BLaER1 (cell line): ENCODE data around the gene SMIM14.

Source experiments
- H3K27ac ChIP-seq: shearing (Covaris generic); formaldehyde crosslinking; 2 replicates; pipeline ENCODE4 v1.8.1; 2022
- H3K27me3 ChIP-seq: shearing (Covaris generic); formaldehyde crosslinking; 2 replicates; pipeline ENCODE4 v1.8.1; 2022
- H3K36me3 ChIP-seq: shearing (Covaris generic); formaldehyde crosslinking; 2 replicates; pipeline ENCODE4 v1.8.1; 2022
- H3K4me1 ChIP-seq: shearing (Covaris generic); formaldehyde crosslinking; 2 replicates; pipeline ENCODE4 v1.8.1; 2022
- H3K4me2 ChIP-seq: shearing (Covaris generic); formaldehyde crosslinking; 2 replicates; pipeline ENCODE4 v1.8.1; 2022
- H3K4me3 ChIP-seq: shearing (Covaris generic); formaldehyde crosslinking; 2 replicates; pipeline ENCODE4 v1.8.1; 2022
- H3K9ac ChIP-seq: shearing (Covaris generic); formaldehyde crosslinking; 2 replicates; pipeline ENCODE4 v1.8.1; 2022
- H3K9me3 ChIP-seq: shearing (Covaris generic); formaldehyde crosslinking; 2 replicates; pipeline ENCODE4 v1.8.1; 2022
- H4K20me1 ChIP-seq: shearing (Covaris generic); formaldehyde crosslinking; 2 replicates; pipeline ENCODE4 v1.8.1; 2022
- Cebpa-rat ChIP-seq: shearing (Covaris generic); IDR thresholded peaks from 2 replicates; pipeline ENCODE4 v1.8.1; 2022

Gene SMIM14

GRCh38 chr4:39608451-39608850 lies 30.2 kb downstream of the SMIM14 start:
- H3K27me3 ChIP-seq: no peaks in the 10 kb centered on the region
- H3K27ac ChIP-seq: no peak overlapping the region
- peaks cover 43% of the 10 kb centered on the region for H3K36me3 ChIP-seq
- H3K4me2 ChIP-seq: no peak overlapping the region
- peaks cover 18% of the 10 kb centered on the region for H3K9me3 ChIP-seq
- no peak for TF ChIP-seq Cebpa-rat
- peaks cover 27% of the 10 kb centered on the region for H3K4me1 ChIP-seq
- no peak overlapping the region for H3K4me3 ChIP-seq
- H4K20me1 ChIP-seq: no peaks in the 10 kb centered on the region
- no peak overlapping the region for H3K9ac ChIP-seq

- H3K4me3 ChIP-seq: no peak overlapping the region
- H3K36me3 ChIP-seq: peaks cover 55% of the 10 kb centered on the region
- H3K9me3 ChIP-seq: peaks cover 18% of the 10 kb centered on the region
- no peaks in the 10 kb centered on the region for H4K20me1 ChIP-seq
- no peak for TF ChIP-seq Cebpa-rat
- peaks cover 10% of the 10 kb centered on the region for H3K4me1 ChIP-seq
- H3K9ac ChIP-seq: no peak overlapping the region
- H3K4me2 ChIP-seq: no peak overlapping the region
- no peaks in the 10 kb centered on the region for H3K27me3 ChIP-seq
- no peak overlapping the region for H3K27ac ChIP-seq
Measured at GRCh38 chr4:39606747-39607146, 31.9 kb downstream of the SMIM14 start.

GRCh38 chr4:39597695-39598381 lies 40.8 kb downstream of the SMIM14 start:
- Histone ChIP-seq H3K9me3 (peaks cover 4% of the 10 kb centered on the region; the same call in 1 of the 2 replicates), H3K4me2 (no peak overlapping the region), H3K27ac (no peak overlapping the region), H3K36me3 (peaks cover 32% of the 10 kb centered on the region), H3K4me3 (no peak overlapping the region), H4K20me1 (no peaks in the 10 kb centered on the region), H3K27me3 (no peaks in the 10 kb centered on the region), H3K9ac (no peak overlapping the region), H3K4me1 (no peaks in the 10 kb centered on the region)
- TF ChIP-seq Cebpa-rat: no peak

DNA sequence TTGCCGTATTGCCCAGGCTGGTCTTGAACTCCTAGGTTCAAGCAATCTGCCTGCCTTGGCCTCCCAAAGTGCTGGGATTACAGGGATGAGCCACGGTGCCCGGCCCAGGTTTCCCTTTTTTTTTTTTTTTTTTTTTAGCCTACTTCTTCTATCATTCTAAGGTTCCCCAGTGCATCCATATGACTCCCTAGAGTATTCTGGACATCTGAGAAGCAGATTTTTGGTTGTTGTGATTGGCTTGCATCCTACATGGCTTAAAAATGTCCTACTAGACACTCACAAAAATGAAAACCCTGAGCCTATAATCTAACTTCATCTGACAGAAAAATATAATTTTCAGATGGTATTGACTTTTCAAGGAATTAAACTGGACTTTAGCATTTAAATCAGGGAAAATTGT lies 41.7 kb downstream of the SMIM14 start:
- H4K20me1 ChIP-seq: no peaks in the 10 kb centered on the region
- H3K4me2 ChIP-seq: no peak overlapping the region
- no peak overlapping the region for H3K4me3 ChIP-seq
- no peaks in the 10 kb centered on the region for H3K4me1 ChIP-seq
- peaks cover 27% of the 10 kb centered on the region for H3K36me3 ChIP-seq
- H3K27ac ChIP-seq: no peak overlapping the region
- no peak overlapping the region for H3K9ac ChIP-seq
- H3K9me3 ChIP-seq: peaks cover 4% of the 10 kb centered on the region; the same call in 1 of the 2 replicates
- TF ChIP-seq Cebpa-rat: no peak
- H3K27me3 ChIP-seq: no peaks in the 10 kb centered on the region

DNA sequence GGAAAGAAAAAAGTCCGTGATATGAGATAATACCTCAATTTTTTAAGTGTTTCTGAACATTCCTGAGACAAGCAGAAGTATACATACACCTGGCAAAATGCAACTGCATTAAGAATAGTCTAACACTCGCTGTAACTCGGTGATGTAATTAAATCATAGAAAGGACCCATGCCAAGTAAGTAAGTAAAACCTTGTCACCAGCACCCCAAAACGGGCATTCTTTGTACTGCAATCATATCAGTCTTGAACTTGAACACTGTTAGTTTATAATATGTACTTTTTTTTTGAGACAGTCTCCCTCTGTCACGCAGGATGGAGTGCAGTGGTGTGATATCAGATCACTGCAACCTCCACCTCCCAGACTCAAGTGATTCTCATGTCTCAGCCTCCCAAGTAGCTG lies 47.4 kb downstream of the SMIM14 start:
- Histone ChIP-seq H3K9me3 (peaks cover 4% of the 10 kb centered on the region; the same call in 1 of the 2 replicates), H4K20me1 (no peaks in the 10 kb centered on the region), H3K4me1 (no peaks in the 10 kb centered on the region), H3K36me3 (peaks cover 3% of the 10 kb centered on the region; the same call in 1 of the 2 replicates), H3K27ac (no peak overlapping the region), H3K4me3 (no peak overlapping the region), H3K27me3 (no peaks in the 10 kb centered on the region), H3K9ac (no peak overlapping the region), H3K4me2 (no peak overlapping the region)
- TF ChIP-seq Cebpa-rat: no peak

GRCh38 chr4:39587881-39588280 lies 50.8 kb downstream of the SMIM14 start:
- Histone ChIP-seq H3K4me1 (no peaks in the 10 kb centered on the region), H3K36me3 (peaks cover 10% of the 10 kb centered on the region; the same call in 1 of the 2 replicates), H4K20me1 (no peaks in the 10 kb centered on the region), H3K9me3 (no peaks in the 10 kb centered on the region), H3K4me2 (no peak overlapping the region), H3K27ac (no peak overlapping the region), H3K27me3 (no peaks in the 10 kb centered on the region), H3K4me3 (no peak overlapping the region), H3K9ac (no peak overlapping the region)
- no peak for TF ChIP-seq Cebpa-rat

- Histone ChIP-seq H3K27ac (no peak overlapping the region), H3K9ac (no peak overlapping the region)
Measured at GRCh38 chr4:39574946-39575345, 63.7 kb downstream of the SMIM14 start.

DNA sequence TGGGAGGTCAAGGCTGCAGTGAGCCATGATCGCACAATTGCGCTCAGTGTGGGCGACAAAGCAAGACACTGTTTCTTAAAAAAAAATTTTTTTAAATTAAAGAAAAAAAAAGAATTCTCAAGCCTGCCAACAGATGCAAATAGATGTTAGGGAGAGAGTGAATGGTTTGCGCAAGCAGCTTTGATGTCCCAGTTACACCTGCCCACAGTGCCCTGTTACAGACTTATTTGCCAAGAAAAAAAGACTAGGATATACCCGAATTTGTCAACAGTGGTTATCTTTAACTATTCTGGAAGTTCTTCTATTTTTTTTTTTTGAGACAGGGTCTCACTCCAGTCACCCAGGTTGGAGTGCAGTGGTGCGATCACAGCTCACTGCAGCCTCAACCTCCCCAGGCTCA lies 67.2 kb downstream of the SMIM14 start:
- Histone ChIP-seq H3K36me3 (peaks cover 13% of the 10 kb centered on the region), H3K4me1 (0 out of 2 replicates have a peak, but pooled peaks cover 5% of the 10 kb centered on the region), H4K20me1 (no peaks in the 10 kb centered on the region), H3K9ac (no peak overlapping the region), H3K27me3 (no peaks in the 10 kb centered on the region), H3K4me3 (no peak overlapping the region), H3K27ac (no peak overlapping the region), H3K4me2 (no peak overlapping the region), H3K9me3 (peaks cover 5% of the 10 kb centered on the region; the same call in 1 of the 2 replicates)
- no peak for TF ChIP-seq Cebpa-rat

More at GRCh38 chr4:39574946-39575345, 63.7 kb downstream of the SMIM14 start:
- TF ChIP-seq Cebpa-rat: no peak
- Histone ChIP-seq H4K20me1 (no peaks in the 10 kb centered on the region), H3K27me3 (no peaks in the 10 kb centered on the region), H3K4me2 (no peak overlapping the region), H3K36me3 (peaks cover 9% of the 10 kb centered on the region; the same call in 1 of the 2 replicates), H3K9me3 (no peaks in the 10 kb centered on the region), H3K4me1 (no peaks in the 10 kb centered on the region), H3K4me3 (no peak overlapping the region)

- Histone ChIP-seq H3K9me3 (peaks cover 10% of the 10 kb centered on the region), H3K4me3 (no peak overlapping the region), H4K20me1 (no peaks in the 10 kb centered on the region), H3K27me3 (no peaks in the 10 kb centered on the region), H3K27ac (no peak overlapping the region), H3K4me2 (no peak overlapping the region), H3K4me1 (0 out of 2 replicates have a peak, but pooled peaks cover 5% of the 10 kb centered on the region), H3K36me3 (peaks cover 18% of the 10 kb centered on the region), H3K9ac (no peak overlapping the region)
- no peak for TF ChIP-seq Cebpa-rat
Measured at GRCh38 chr4:39571054-39571453, 67.6 kb downstream of the SMIM14 start.

DNA sequence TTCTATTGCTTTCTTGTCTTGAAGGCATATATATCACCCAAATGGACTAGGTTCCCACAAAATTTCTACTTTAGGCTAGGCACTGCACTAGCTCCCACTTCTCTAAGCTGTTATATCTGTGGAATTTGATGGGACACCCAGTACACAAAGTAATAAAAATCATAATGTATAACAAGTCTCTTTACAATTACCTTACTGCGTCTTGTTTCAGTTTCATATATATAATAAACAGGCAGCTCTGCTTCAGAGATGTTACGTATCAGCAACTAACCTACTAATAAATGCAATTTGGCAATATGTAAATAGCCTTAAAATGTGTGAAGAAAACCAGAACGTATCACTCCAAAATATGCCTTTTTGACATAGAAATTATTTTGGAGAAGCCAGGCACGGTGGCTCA lies 69.5 kb downstream of the SMIM14 start:
- Histone ChIP-seq H3K4me2 (no peak overlapping the region), H3K9ac (no peak overlapping the region)
- no peak for TF ChIP-seq Cebpa-rat

More for the DNA sequence above, 69.5 kb downstream of the SMIM14 start:
- Histone ChIP-seq H3K9me3 (peaks cover 19% of the 10 kb centered on the region), H4K20me1 (no peaks in the 10 kb centered on the region), H3K4me3 (no peak overlapping the region), H3K27ac (no peak overlapping the region), H3K4me1 (0 out of 2 replicates have a peak, but pooled peaks cover 5% of the 10 kb centered on the region), H3K27me3 (no peaks in the 10 kb centered on the region), H3K36me3 (peaks cover 33% of the 10 kb centered on the region)
